GM19328 (cell line): ENCODE measurements around the gene TGFB2.

ENCODE experiments used
- ATAC-seq: cut with Tn5 transposase; IDR thresholded peaks from one replicate; pipeline ENCODE4 v1.9.1; 2021; ENCODE audit warnings: mild to moderate bottlenecking, moderate library complexity; ENCODE audit not compliant: unreplicated experiment

Gene TGFB2

DNA sequence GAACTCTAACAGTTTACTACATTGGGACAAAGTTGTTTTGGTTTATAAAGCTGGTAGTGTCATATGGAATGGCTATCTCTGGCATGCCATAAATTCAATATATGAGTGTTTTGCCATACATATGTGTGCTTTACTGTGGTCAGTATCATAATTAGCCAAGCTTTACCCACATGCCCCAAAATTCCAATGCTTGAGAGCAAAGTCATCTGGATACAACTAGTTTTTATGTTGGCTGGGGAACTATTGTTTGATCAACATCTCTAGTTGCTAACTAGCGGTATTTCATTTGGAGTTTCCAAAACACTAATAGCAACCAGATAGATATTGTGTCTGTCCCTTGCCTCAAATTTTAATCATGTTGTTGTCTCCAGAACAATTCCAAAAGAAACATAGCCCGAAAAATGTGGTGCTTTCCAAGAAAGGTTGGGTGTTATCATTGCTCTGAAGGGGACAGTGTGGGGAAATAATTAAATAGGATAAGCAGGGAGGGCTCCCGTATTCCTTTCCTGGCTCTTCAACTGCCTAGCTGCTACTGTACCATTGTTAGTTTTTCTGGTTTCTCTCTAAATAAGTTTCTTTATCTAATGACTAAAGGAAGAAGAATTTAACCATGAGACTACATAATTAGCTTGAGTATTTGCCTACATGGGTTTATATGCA, 136.1 kb downstream of the TGFB2 start:
- no peak for ATAC-seq

DNA sequence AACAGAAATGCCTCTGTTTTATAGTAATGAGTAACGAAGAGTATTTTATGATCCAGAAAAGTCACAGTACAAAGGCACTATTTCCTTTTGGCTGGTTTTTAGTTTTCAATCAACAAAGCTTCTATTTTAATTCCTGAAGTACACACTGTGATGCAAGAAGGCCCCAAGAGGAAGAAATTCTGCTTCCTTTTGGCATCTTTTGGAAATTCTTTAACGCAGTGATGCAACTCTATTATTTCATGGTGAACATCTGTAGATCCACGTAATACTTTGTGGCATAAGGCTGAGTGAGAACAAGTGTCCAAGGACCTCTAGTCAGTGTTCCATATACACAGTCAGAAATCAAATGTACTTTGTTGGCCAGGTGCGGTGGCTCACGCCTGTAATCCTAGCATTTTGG, 137.5 kb downstream of the TGFB2 start:
- ATAC-seq = no peak

DNA sequence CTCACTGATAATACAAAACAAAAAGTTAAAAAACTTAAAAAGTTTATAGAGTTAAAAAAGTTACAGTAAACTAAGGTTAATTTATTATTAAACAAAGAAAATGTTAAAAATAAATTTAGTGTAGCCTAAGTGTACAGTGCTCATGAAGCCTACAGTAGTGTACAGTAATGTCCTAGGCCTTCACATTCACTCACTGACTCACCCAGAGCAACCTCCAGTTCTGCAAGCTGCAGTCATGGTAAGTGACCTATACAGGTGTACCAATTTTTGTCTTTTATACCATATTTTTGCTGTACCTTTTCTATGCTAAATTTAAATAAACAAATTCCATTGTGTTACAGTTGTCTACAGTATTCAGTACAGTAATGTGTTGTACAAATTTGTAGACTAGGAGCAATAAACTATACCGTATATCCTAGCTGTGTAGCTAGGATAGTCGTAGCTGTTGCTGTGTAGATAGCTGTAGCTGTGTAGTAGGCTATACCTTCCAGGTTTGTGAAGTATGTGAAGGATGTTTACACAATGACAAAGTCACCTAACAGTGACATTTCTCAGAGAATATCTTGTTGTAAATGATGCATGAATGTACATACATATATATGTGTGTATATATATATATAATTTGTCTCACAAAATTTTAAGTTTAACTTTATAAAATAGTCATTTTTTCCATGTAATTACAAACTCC, 140.2 kb downstream of the TGFB2 start:
- no peak for ATAC-seq

DNA sequence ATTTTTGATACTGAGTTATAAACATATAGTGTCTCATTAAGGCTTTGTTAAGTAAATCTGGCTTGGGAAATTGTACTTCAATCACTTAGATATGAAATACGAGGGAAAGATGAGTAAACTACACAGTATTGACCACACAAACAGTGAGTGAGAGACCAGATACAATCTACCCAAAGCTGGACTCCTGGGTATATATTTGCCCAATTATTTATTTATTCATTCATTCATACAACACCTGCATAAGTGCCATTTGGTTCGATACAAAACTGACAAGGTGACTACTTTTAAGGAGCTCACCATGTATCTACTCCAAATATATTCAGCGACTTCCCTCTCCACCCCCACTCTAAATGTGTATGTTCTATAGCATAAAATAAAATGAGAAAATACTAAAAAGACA, 143.4 kb downstream of the TGFB2 start:
- no peak for ATAC-seq

DNA sequence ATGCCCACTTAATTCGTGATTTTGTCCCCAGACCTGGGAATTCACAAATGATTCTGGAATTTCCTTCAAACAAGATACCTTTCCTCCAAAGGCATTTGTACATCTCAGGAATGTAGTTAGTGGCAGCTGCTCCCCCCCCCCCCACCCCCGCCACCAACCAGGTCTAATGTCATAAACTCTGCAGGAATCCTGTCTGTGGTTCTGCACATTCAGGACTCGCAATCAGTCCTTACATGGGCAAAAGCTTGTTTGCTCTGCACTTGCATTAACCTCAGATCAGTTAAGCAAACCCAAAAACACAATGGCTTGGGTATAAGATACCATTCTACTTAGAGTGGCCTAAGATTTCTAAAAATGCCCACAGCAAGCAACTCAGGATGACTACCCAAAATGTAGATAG, 143.8 kb downstream of the TGFB2 start:
- no peak for ATAC-seq

DNA sequence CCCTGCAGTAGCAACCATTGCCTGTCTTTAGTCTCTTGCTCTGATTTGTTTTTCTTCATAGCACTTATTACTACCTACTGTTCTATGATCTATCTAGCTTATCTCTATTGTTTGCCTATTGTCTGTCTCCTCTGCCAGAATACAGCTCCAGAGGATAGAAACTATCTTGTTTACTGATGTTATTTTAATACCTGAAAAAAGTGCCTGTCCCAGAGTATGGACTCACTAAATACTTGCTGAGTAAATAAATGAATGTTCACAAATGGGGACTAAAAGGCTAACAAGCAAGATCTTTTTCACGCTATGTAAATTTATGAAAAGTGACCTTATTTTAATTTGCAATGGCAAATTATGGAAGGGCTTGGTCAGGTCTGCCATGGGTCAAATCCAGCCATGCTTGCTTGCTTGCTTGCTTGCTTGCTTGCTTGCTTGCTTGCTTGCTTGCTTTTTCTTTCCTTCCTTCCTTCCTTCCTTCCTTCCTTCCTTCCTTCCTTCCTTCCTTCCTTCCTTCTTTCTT, 145.3 kb downstream of the TGFB2 start:
- ATAC-seq = no peak

DNA sequence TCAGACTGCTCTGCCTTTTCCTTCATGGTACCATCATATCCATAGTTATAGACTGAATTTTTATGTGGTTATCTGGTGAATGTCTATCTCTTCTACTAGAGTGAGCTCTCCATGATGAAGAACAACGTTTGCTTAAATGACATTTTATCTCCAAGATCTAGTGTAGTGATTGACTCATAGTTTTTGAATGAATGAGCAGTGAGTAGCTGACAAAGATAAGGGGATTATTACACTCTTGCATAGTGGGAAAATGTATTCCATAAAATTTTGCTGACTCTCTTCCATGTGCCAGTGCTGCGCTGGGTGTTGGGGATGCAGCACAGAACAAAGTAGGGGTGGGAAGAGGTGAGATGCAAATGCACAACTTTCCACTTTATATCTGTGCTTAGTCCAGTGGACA, 147.7 kb downstream of the TGFB2 start:
- no peak for ATAC-seq

DNA sequence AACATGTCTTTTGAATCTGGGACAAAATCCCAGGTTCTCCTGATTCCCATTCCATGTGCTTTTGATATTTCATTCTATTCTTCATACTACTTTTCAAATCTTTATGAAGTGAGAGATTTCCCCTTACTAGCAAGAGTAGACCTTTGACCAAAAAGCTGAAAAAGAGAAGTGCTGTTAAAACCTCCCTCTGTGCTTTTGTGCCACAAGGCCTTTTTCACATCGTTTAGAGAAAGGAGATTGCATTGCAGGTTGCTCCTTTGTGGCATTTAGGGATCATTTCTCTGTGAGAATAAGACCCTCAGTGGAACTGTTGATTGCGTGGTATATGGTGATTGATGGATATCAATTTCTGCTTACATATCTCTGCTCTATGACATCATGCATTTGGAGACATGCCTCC, 148.8 kb downstream of the TGFB2 start:
- ATAC-seq = no peak
